Vagina (tissue), 2 donors: ENCODE data around the gene SLC13A1. TPM values are rescaled to one million over a fixed set of nuclear protein-coding genes. Genes with fewer than 3 reads are reported as not detected.

ENCODE experiments used
- DNase-seq, 2 donors: peaks; one replicate each; pipeline ENCODE4 v3.0.0-alpha.2; 2017; ENCODE audit errors: extremely low spot score in 2 of 2
- H3K27ac ChIP-seq: fragments of 200-600 bp; sonication (generic); one replicate; pipeline ENCODE4 v1.5.1; 2019
- H3K27me3 ChIP-seq: fragments of 200-600 bp; sonication (generic); one replicate; pipeline ENCODE4 v1.5.1; 2019
- H3K36me3 ChIP-seq, 2 donors: fragments of 200-600 bp; sonication (generic); one replicate each; pipeline ENCODE4 v1.5.1; 2017 to 2019
- H3K4me1 ChIP-seq: fragments of 200-600 bp; sonication (generic); one replicate; pipeline ENCODE4 v1.5.1; 2019
- H3K4me3 ChIP-seq, 2 donors: fragments of 200-600 bp; sonication (generic); 1 replicate in 1 of 2; 2 replicates in 1 of 2; pipeline ENCODE4 v1.5.1; 2016 to 2019
- H3K9me3 ChIP-seq: fragments of 200-600 bp; sonication (generic); one replicate; pipeline ENCODE4 v1.5.1; 2019
- POLR2A ChIP-seq, 2 donors: fragments of 450-650 bp; IDR thresholded peaks; one replicate each; pipeline ENCODE4 v1.6.1; 2017; ENCODE audit warnings: antibody characterized with exemption in 2 of 2, mild to moderate bottlenecking in 2 of 2, moderate library complexity in 2 of 2
- POLR2AphosphoS5 ChIP-seq, 2 donors: sonication (generic); formaldehyde crosslinking; IDR thresholded peaks; one replicate each; pipeline ENCODE4 v1.9.0; 2017; ENCODE audit warnings: antibody characterized with exemption in 2 of 2, mild to moderate bottlenecking in 2 of 2, low read depth in 1 of 2; ENCODE audit not compliant: insufficient read depth in 1 of 2
- intact Hi-C: fragments of 100-400 bp; cut with DNase I; formaldehyde crosslinking; loops from one replicate; pipeline ENCODE4 v1.15.1; 2023
- total RNA-seq: library from RNA; depleted of rRNA; stranded (reverse); fragments of >200 nt; gene quantifications from one replicate; pipeline ENCODE4 v1.2.3, GENCODE V29; 2016
- TF ChIP-seq, protein P1 (sequence below), 3 experiments: fragments of 450-650 bp in 2 of 3; fragments of 200-600 bp in 1 of 3; sonication (generic) in 1 of 3; IDR thresholded peaks; one replicate each; pipeline ENCODE4 v1.5.1; 2017 to 2019; ENCODE audit warnings: antibody characterized with exemption in 3 of 3, mild to moderate bottlenecking in 2 of 3, moderate library complexity in 2 of 3

SLC13A1 gene
- total RNA-seq, 1 donor from 2014 or later = not detected

DNA sequence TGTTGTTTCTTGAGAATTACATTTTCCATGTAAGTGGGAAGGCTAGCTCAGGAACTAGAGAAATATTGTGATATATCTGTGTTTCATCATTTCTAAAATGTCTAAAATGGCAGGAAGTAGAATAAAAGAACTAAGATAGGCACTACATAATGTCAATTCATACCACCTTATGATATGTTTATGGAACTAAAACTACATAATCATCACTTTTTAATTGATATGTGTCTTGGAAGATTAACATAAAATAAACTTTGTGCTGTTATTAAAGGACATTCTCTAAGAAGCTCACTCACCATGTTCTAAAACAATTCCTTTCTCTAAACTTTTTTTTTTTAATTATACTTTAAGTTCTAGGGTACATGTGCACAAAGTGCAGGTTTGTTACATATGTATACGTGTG, 120.7 kb downstream of the SLC13A1 start:
- Histone ChIP-seq H3K4me1 (no peaks in the 10 kb centered on the region), H3K27ac (no peak overlapping the region), H3K4me3 (no peak overlapping the region), H3K9me3 (no peaks in the 10 kb centered on the region), H3K36me3 (no peaks in the 10 kb centered on the region), H3K27me3 (no peaks in the 10 kb centered on the region)
- DNase-seq = no peak
- intact Hi-C loops = no loop called here
- TF ChIP-seq POLR2A (IDR thresholded peaks at IDR 0.05) (no peak), POLR2AphosphoS5 (IDR thresholded peaks at IDR 0.05; ENCODE audit: insufficient read depth in 1 of 2, low read depth in 1 of 2) (no peak)

DNA sequence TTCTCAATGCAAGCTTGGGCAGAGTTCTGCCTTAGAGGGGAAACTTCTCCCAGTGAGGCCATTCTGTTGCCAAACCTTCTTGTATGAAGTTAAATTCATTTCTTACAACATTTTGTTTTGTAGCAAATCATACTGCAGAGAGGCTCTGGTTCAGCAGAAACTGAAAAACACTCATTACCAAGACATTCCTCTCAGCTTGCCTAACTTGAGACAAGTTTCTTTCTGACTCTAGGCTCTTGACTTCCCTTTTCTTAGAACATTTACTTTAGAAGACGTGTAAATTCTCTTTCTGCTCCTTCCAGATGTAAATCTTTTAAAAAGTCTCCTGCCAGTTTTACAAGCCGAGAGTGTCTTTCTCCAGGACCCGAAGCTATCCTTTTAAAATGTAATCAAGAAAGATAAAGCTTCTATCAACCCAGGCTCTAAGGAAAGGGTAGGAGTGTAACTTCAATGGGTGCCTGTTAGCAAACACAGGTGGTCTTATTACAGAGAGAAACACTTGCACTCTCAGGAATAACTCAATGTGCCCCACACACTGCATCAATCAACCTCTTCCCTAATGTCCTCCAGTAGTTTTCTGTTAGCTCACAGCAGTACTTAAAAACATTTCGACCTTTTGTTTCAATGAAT, 123.8 kb downstream of the SLC13A1 start:
- TF ChIP-seq, protein P1, sequence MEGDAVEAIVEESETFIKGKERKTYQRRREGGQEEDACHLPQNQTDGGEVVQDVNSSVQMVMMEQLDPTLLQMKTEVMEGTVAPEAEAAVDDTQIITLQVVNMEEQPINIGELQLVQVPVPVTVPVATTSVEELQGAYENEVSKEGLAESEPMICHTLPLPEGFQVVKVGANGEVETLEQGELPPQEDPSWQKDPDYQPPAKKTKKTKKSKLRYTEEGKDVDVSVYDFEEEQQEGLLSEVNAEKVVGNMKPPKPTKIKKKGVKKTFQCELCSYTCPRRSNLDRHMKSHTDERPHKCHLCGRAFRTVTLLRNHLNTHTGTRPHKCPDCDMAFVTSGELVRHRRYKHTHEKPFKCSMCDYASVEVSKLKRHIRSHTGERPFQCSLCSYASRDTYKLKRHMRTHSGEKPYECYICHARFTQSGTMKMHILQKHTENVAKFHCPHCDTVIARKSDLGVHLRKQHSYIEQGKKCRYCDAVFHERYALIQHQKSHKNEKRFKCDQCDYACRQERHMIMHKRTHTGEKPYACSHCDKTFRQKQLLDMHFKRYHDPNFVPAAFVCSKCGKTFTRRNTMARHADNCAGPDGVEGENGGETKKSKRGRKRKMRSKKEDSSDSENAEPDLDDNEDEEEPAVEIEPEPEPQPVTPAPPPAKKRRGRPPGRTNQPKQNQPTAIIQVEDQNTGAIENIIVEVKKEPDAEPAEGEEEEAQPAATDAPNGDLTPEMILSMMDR (IDR thresholded peaks at IDR 0.05) = no peak
- no peak for TF ChIP-seq POLR2AphosphoS5 (IDR thresholded peaks at IDR 0.05; ENCODE audit: insufficient read depth in 1 of 2, low read depth in 1 of 2)
- TF ChIP-seq POLR2A (IDR thresholded peaks at IDR 0.05) = no peak
- Histone ChIP-seq H3K4me1 (no peaks in the 10 kb centered on the region), H3K27me3 (no peaks in the 10 kb centered on the region), H3K4me3 (no peak overlapping the region), H3K9me3 (no peaks in the 10 kb centered on the region), H3K36me3 (no peaks in the 10 kb centered on the region), H3K27ac (no peak overlapping the region)
- DNase-seq = no peak
- intact Hi-C loops = no loop called here

DNA sequence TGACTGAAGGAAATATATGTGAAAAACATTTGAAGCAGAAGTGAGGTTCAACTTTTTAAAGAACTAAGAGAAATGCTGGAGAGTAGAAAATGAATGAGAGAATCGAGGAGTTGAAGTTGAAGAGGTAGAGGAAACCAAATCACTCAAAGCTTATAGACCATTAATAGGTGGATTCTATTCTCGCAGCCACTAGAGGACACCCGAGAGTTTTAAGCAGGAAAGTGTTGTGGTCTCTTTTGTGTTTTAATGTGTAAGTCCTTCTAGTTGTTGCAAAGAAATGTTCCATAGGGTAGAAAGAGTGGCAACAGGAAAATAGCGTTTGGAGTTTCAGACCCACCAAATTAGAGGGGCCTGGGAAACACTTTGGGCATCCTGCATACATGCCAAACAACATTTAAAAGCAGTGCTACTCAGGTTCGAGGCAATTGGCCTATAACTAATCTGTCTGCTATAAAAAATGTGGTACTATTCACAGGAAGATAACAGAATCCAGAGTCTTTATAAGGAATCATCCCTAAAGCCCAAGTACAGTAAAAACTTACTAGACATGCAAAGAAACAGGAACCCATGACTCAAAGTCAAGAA, 129.0 kb downstream of the SLC13A1 start:
- no peaks in the 10 kb centered on the region for H3K4me1 ChIP-seq
- DNase-seq = no peak
- no peaks in the 10 kb centered on the region for H3K27me3 ChIP-seq
- H3K9me3 ChIP-seq = no peaks in the 10 kb centered on the region
- no peak overlapping the region for H3K4me3 ChIP-seq
- no peak overlapping the region for H3K27ac ChIP-seq
- TF ChIP-seq POLR2A (IDR thresholded peaks at IDR 0.05) (no peak), POLR2AphosphoS5 (IDR thresholded peaks at IDR 0.05; ENCODE audit: insufficient read depth in 1 of 2, low read depth in 1 of 2) (no peak)
- TF ChIP-seq, protein P1 (IDR thresholded peaks at IDR 0.05) = no peak
- no peaks in the 10 kb centered on the region for H3K36me3 ChIP-seq
- intact Hi-C loops = no loop called here

DNA sequence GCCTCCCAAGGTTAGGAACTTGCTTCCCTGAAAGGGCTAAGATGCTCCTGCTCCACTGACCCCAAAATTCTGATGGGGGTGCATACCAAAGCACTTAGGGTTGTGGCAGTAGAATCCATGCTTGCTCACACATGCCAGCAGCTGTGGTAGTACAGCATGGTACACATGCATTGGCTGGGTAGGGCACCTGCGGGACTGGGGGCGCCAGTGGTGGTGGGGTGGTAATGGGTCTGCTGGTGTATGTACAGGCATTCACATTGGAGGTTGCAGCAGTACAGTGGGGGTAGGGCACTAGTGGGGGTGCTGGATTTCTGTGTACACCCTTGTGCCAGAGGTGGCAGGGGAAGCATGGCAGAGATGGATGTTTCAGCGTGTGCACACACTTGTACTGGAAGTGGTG, 132.0 kb downstream of the SLC13A1 start:
- no peaks in the 10 kb centered on the region for H3K4me1 ChIP-seq
- H3K36me3 ChIP-seq = no peaks in the 10 kb centered on the region
- no peak overlapping the region for H3K4me3 ChIP-seq
- no peaks in the 10 kb centered on the region for H3K9me3 ChIP-seq
- no peak overlapping the region for H3K27ac ChIP-seq
- intact Hi-C loops = no loop called here
- H3K27me3 ChIP-seq = no peaks in the 10 kb centered on the region
- TF ChIP-seq POLR2A (IDR thresholded peaks at IDR 0.05) (no peak), POLR2AphosphoS5 (IDR thresholded peaks at IDR 0.05; ENCODE audit: insufficient read depth in 1 of 2, low read depth in 1 of 2) (no peak)
- TF ChIP-seq, protein P1 (IDR thresholded peaks at IDR 0.05) = no peak
- no peak for DNase-seq

Other genes with a start within 250 kb of the SLC13A1 start
- gene TAS2R16, start 204.3 kb downstream of the SLC13A1 start, total RNA-seq = not detected